HG03139 (cell line): ENCODE results near the gene FAM110A.
"Not testable (repeated sequence)": the region's sequence is repeated elsewhere in the genome, so short reads cannot be mapped to it uniquely, and the experiment has no call there.

Experiments
- ATAC-seq: cut with Tn5 transposase; IDR thresholded peaks from one replicate; pipeline ENCODE4 v1.9.1; 2021; ENCODE audit not compliant: unreplicated experiment

Gene FAM110A

DNA sequence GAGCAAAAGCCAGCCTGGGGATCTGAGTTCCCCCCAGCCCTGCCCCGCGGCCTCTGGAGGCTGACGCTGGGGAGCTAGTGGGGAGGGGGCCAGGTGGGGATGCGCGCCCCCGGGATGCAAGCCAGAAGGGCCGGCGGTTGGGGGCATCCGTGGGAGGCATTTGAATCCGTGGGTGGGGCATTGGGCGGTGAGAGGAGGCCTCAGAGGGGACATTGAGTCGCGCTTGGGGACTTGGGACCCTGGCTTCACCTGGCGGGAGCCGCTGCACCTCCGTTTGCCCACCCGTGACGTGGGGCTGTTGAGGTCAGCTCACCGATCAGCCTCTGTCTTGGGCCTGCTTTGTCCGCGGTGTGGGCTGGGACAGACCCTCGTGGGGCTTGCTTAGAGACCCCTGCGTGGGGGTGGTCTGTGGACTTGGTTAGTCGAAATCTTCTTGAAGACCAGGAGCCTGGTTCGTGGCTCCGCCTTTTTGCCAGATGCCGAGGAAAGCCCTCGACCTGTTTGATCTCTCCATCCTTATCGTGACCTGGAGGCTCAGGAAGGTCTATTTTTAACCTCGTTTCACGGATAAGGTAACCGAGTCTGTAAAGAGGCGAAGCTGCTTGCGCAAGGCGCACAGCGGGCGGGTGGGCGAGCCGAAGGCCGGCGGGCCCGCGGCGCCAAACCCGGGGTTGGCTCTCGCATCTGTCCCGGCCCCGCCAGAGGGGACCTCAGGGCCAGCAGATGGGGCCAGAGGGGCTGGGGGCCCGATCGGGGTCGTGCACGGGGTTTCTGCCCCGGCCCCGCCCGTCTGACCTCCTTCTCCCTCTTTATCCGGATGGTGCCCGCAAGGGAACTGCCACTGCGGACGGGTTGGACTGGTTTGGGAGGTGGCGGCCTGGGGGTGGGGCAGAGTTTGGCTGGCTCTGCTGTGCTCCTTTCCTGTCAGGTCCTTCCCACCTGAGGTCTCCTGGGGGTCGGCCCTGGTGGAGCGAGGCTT is 8.3 kb downstream of the FAM110A start:
- ATAC-seq: no peak

DNA sequence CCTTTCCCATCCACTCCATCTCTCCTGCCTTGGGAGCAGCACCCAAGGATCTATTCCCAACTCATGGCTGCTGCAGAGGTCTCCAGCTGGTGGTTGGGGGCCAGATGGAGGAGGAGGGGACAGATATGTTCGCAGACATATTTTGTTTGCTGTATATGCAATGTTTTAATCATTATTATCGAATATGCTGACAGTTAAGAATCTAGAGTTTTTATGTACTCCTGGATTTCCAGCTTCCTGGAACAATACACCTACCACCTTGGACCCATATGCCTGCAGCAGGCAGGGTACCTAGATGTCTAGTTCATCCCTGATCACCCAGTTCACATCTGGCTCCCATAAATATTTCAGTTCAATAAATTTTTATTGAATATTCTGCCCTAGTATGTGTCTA is 9.0 kb downstream of the FAM110A start:
- no peak for ATAC-seq

DNA sequence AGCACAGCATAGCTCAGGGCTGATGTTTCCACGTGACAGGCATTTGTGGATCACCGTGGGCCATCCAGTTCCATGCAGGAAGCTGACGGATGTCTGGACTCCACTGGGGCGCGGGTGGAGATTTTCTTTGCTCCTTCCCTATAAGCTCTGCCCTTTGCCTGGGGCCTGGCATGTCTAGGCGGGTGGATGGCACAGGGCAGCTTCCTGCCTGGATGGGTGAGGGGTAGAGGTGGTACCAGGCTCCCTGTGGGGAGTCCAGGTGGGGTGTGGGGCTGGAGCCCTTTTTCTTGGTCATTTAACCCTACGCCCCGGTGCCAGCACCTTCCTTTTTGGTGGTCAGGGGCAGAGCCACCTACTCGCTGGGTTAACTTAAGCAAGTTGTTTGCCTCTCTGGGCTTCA is 10.4 kb downstream of the FAM110A start:
- ATAC-seq: no peak

DNA sequence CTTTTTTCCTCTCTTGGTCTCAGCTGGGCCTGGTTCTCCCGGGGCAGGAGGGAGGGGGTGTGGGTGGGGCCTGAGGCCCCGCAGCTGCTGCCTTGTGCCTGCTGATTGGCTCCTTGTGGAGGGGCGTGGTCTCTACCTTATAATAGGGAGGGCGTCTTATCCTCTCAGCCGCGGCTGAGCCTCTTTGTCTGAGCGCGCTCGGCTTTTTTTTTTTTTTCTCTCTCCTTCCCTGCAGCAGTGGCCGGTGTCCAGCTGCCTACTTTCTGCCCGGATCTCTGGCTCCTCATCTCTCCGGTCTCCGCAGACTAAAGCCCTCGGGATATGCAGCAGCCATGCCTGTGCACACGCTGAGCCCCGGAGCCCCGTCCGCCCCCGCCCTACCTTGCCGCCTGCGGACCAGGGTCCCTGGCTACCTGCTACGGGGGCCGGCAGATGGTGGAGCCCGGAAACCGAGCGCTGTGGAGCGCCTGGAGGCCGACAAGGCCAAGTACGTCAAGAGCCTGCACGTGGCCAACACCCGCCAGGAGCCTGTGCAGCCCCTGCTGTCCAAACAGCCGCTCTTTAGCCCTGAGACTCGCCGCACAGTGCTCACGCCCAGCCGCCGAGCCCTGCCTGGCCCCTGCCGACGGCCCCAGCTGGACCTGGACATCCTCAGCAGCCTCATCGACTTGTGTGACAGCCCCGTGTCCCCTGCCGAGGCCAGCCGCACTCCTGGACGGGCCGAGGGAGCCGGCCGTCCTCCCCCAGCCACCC is 11.1 kb downstream of the FAM110A start:
- ATAC-seq: peak; percentile 87

DNA sequence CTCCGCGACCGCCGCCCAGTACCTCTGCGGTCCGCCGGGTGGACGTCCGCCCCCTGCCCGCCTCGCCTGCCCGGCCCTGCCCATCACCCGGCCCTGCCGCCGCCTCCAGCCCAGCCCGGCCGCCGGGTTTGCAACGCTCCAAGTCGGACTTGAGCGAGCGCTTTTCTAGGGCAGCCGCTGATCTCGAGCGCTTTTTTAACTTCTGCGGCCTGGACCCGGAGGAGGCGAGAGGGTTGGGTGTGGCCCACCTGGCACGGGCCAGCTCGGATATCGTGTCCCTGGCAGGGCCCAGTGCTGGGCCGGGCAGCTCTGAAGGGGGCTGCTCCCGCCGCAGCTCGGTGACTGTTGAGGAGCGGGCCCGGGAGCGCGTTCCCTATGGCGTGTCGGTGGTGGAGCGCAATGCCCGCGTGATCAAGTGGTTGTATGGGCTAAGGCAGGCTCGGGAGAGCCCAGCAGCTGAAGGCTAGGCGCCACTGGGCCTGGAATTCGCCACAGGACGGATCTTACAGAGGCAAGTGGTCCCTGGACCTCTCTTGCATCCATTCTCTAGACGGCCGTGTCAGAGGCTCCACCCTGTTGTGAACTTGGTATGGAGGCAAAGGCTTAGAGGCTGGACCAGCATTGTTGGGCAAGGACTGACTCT is 11.8 kb downstream of the FAM110A start:
- no peak for ATAC-seq

DNA sequence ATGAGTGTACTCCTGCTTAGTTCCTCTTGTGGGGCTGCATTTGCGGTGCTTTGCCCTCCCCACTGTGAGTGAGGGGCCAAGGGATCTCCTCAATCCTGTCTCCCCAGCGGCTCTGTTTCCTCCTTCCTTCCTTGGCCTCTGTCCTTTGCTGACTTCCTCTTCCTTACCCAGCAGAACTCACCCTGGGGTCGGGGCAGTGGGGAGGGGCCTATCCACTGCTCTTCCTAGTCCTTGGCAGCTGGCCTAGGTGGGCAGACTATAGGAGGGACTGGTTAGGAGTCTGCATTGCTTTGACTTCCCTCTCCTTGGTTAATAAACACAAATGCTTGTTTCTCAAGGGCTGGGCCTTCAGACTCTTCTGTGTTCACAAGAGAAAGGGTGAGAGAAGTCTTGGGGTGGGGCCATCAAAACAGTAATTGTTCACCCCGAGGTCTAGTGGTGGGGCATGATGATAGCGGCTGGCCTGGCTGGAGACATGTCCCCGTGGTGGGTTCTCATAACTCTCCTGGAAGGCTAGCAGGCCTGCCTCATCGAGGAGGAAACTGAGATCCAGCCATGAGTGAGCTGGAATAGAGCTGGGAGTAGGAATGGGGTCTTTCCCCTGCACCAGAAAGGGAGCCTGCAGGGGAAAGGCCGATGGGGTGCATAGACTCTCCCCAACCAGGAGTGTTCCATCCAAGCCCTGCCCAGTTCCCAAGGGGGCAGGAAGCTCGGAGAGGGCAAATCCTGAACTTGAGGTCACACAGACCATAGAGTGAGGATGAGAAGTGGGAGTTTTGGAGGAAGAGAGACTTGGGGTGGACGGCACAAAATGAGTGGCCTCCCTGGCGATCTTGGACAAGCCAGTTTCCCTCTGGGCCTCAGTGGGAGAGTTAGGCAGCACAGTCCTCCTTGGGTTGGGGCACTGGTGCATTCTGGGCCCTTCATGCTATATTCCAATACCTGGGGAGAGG is 12.7 kb downstream of the FAM110A start:
- ATAC-seq: no peak

DNA sequence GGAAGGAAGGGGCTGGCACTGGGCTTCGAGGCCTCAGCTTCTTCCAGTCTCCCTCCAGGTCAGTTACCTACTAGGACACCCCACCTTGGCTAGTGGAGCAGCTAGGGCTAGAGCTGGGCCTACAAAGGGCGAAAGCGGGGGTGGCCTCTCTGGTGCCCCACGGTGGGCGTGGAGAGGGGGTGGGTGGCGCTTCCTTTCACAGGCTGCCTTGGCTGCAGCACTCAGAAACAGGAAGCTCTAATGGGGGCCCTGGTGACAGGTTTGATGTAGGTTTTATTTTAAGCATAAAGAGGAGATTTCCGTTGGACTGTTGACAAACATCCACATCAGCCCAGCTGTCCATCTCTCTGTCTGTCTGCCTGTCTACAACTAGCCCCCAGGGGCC is 13.4 kb downstream of the FAM110A start:
- no peak for ATAC-seq

DNA sequence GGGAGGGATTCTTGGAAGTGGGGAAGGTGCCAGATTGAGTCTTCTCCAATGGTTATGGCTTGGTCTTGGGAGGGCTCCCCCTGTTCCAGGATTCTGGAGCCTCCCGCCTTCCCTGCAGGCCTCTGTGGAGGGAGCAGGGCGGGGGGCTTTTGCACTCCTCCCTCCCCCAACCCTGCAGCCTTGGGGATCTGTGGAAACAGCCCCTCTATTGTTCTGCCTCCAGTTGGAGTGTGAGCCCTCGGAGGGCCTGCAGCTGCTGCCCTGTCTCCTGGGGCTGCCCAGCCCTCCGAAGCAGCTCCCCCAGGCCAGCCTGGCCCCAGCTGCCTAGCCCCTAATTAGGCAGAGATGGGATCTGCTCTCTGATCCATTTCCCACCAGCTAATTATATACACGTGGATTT is 14.7 kb downstream of the FAM110A start:
- no peak for ATAC-seq

DNA sequence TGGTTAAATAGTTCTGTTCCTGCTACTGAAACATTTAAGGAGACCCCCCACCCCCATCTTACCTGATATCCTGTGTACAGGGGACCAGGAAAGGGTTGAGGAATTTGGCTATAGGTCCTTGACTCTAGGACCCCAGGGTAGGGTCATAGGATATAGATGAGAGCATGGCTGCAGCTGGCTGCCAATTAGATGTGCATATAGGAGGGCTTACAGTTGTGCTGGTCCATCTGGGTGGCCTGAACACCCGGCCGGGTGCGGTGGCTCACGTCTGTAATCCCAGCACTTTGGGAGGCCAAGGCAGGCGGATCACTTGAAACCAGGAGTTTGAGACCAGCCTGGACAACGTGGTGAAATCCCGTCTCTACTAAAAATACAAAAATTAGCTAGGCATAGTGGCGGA is 15.2 kb downstream of the FAM110A start:
- ATAC-seq: not testable (repeated sequence)

DNA sequence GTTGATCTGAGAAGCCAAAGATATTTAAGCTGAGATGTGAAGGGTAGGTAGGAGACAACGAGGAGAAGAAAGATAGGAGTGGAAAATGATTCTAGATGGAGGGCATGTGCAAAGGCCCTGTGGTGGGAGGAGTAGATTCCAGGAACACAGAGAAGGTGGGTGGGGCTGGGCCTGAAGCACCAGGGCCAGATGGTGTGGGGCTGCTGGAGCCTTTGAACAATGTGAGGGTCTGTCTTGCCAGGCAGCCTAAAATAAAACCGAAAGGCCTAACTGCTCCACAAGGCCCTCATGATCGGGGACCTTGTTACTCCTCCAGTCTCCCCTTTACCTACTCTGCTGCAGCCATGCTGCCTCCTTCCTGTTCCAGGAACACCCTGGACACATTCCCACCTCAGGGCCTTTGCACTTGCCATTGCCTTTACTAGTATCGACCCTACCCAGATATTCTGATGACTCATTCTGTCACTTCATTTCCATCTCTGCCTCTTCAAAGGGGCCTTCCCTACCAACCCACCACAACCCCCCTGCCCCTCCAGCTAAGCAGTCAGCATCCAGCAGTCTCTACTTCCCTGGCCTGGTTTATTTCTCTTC is 20.0 kb downstream of the FAM110A start:
- no peak for ATAC-seq

DNA sequence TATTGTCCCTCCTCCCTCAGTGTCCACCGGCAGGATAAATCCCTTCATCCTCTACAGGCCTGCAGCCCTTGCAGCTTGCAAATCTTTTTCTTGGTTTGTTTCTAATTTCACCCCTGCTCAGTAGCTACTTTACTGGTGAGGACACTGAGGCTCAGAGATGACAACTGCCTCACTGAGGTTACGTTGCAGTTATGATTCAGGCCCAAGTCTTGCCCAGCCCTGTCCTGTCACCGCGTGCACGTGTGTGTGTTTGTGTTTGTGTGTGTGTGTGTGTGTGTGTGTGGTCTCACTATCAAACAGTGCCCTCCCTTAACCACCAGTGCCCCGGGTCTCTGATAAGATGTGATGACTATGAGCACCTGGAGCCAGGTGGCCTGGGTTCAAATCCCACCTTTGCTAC is 21.1 kb downstream of the FAM110A start:
- no peak for ATAC-seq

DNA sequence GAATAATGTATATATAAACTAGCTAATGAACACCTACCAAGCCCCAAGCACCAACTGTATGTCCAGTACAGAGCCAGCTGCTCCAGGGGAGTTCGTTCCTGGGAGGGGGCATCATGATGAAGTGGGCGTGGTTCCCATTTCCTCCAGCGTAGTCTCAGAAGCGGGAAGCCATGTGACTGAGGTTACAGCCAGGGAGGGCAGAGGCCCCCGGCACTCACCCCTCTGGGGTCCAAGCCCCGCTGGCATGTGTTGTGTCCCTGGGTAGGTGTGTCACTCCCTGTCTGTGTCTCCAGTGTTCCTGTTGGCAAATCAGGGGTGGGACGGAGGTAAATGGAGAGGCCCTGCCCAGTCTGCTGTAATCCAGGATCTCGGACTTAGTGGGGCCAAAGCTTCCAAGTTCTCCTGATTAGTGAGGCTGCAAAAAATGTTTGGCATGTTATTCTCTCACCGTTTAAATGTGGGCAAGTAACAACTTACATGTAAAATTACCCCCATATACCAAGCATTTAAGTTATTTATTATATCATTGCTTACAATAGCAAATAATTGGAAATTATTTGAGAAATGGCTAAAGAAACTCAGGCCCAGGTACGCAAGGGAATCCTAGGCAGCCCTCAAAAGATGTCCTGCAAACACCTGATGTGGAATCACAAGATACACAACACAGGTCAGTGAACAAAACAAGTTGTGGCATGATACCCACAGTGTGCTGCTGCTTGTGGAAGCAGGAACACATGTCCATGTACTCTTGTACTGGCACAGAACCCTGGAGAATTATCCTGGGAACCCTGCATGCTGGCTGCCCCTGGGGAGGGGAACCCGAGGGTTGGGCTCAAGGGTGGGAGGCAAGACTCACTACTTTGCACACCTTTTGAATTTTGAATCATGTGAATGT is 22.2 kb downstream of the FAM110A start:
- no peak for ATAC-seq

DNA sequence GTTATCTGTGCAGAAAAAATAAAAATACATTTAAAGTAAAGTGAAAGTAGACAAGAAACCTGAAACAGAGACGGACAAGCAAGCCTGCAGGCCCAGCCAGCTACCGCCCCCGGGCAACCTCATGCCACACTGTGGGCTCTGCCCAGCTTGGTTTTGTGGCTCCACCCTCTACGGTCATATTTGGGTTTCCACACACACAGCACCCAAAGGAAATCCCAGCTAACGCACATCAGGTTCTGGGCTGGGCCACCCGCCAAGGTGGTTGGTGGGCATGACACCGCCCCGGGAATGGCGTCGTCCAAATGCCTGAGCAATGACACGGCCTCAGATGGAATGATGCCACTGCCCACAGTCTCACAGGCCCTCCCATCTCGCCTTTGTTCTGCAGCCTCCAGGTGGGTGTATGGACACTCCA is 22.9 kb downstream of the FAM110A start:
- ATAC-seq: no peak

DNA sequence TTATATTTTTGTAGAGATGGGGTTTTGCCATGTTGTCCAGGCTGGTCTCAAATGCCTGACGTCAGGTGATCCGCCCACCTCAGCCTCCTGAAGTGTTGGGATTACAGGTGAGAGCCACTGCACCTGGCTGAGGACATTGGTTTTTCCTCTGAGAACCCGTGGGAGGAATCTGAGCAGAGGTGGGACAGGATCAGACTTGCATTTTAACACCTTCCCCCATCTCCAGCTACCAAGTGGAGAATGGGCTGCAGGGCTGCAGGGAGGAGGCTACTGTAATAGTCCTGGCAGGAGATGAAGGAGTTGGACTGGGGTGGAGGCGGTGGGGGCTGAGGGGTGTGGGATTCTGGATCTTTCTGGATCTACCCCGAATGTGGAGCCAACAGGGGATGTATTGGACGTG is 24.5 kb downstream of the FAM110A start:
- ATAC-seq: no peak

DNA sequence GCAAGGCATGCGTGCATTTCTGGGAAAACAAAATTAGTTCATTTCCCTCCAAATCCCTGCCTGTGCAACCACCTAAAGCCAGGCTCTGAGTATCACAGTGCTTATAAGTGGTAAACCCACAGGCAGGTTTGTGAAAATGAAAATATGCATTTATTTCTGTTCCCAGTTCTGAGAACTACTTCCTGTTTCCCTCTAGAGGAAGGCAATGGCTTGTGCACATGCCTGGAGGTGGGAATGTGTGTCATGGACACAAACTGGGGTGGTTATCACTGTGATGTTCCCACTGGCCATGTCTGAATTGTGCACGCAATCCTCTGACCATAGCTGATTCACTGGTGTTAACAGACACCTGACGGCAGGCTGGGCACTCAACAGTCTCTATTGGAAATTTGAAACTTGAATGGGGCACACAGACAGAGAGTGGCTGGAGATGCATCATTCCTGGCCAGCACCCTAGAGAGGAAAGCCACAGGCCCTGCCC is 26.3 kb downstream of the FAM110A start:
- ATAC-seq: no peak

DNA sequence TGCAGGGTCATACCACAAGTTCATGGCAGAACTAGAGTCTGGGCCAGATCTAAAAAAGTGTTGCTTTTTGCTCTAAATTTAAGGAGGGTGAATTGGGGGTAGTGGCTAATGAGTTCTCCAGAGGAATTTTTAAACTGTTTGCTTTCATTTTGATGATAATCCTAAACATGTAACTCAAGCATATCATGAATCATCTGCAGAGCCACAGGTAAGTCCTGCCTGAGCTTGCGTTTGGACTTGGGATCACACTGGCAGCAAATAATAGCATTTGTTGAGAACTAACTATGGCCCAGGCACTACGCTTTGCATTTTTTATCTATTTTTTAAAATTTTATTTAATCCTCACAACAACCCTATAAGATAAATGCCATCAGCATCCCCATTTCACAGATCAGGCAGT is 27.4 kb downstream of the FAM110A start:
- ATAC-seq: no peak

DNA sequence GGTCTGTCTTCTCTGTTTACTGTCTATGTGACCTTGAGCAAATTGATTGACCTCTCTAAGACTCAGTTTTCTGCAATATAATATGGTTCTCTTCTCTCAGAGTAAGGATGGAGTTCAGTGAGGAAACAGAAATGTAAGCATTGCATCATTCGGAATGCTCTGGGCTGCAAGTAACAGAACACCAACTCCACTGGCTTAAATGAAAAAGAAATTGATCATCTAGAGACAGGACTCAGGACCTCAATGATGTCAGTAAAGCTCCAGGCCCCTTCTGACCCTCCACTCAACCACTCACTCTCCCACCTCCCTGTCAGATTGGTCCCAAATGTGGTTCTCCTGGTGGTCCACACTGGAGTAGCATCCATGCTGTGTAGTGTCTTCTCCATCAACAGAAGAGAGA is 31.9 kb downstream of the FAM110A start:
- ATAC-seq: no peak

DNA sequence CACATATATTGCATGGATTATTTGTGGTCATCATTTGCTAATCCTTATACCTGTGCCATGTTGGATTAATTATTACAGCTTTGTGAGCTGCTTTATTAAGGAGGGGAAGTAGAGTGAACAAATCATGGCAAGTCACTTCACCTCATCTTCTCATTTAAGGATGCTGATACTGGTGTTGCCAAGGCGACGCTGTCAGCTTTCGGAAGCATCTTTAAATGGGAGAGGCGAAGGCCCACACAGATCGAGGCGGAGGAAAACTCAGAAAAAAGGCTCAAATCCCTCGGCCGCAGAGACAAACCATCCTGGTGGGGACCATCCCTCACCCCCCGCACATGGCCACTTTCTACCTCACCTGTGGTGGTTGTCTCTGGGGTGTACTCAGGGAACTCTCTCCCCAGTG is 34.8 kb downstream of the FAM110A start:
- no peak for ATAC-seq

DNA sequence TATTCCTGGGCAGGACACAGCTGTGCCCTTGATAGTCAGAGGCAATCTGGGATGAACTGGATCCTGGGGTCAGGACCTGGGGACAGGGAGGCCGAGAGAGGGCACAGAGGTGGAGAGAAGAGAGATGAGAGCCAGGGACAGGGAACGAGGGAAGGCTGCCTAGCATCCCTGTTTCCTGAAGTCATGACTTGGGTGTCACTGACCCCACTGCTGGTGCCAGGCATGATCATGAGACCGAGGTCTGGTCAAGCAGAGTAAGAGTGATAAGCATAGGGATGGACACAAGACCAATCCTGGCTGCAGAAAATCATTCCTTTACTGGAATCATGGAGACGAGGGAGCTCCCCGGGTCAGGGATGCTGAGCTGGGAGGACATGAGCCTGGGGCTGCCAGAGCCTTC is 36.1 kb downstream of the FAM110A start:
- no peak for ATAC-seq
